ENCODE results near the gene C1orf174. TPM values are rescaled to one million over a fixed set of nuclear protein-coding genes. Genes with fewer than 3 reads are reported as not detected.

The C1orf174 gene
- total and polyA plus RNA-seq, 2 of the 13 experiments (the other 11 are each of a cell fraction or from before 2014, with no cell fraction given) = 21.6 to 31.4 TPM

- 0 out of 2 replicates have a peak, but pooled peaks have one; percentile 8 for TF ChIP-seq ZNF224 (CRISPR knock-in tag; IDR thresholded peaks at IDR 0.05)
- no peak for TF ChIP-seq ZNF367 (CRISPR knock-in tag; IDR thresholded peaks at IDR 0.05; ENCODE audit: borderline replicate concordance)
- TF ChIP-seq, protein P1, sequence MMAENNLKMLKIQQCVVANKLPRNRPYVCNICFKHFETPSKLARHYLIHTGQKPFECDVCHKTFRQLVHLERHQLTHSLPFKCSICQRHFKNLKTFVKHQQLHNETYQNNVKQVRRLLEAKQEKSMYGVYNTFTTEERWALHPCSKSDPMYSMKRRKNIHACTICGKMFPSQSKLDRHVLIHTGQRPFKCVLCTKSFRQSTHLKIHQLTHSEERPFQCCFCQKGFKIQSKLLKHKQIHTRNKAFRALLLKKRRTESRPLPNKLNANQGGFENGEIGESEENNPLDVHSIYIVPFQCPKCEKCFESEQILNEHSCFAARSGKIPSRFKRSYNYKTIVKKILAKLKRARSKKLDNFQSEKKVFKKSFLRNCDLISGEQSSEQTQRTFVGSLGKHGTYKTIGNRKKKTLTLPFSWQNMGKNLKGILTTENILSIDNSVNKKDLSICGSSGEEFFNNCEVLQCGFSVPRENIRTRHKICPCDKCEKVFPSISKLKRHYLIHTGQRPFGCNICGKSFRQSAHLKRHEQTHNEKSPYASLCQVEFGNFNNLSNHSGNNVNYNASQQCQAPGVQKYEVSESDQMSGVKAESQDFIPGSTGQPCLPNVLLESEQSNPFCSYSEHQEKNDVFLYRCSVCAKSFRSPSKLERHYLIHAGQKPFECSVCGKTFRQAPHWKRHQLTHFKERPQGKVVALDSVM (CRISPR knock-in tag; IDR thresholded peaks at IDR 0.05) = peak; percentile 61; the same call in 1 of the 2 replicates
- no peak for TF ChIP-seq SMC3 (IDR thresholded peaks at IDR 0.05; ENCODE audit: low read length)
- TF ChIP-seq NFKBIZ (CRISPR knock-in tag; IDR thresholded peaks at IDR 0.05) = no peak
- TF ChIP-seq CENPX (CRISPR knock-in tag; IDR thresholded peaks at IDR 0.05) = no peak
- TF ChIP-seq ZHX2 (IDR thresholded peaks at IDR 0.05; ENCODE audit: low read depth) = no peak
- TF ChIP-seq ZHX2 (CRISPR knock-in tag; IDR thresholded peaks at IDR 0.05; ENCODE audit: borderline replicate concordance) = no peak
- no peak for TF ChIP-seq YY1 (IDR thresholded peaks at IDR 0.05; ENCODE audit: insufficient read depth, insufficient replicate concordance, low read depth, low read length)
- 0 out of 2 replicates have a peak, but pooled peaks have one; percentile 86 for TF ChIP-seq GLI4 (CRISPR knock-in tag; IDR thresholded peaks at IDR 0.05; ENCODE audit: borderline replicate concordance)
- TF ChIP-seq ZNF724P (CRISPR knock-in tag; IDR thresholded peaks at IDR 0.05; ENCODE audit: borderline replicate concordance) = no peak
- no peak for TF ChIP-seq JUNB (CRISPR knock-in tag; IDR thresholded peaks at IDR 0.05; ENCODE audit: borderline replicate concordance)
- no peak for TF ChIP-seq BRF2 (CRISPR knock-in tag; IDR thresholded peaks at IDR 0.05)
- TF ChIP-seq SALL1 (CRISPR knock-in tag; IDR thresholded peaks at IDR 0.05) = peak; percentile 5; the same call in 1 of the 2 replicates
- peak; percentile 24; the same call in 1 of the 2 replicates for TF ChIP-seq KDM3A (CRISPR knock-in tag; IDR thresholded peaks at IDR 0.05; ENCODE audit: low read depth)
- TF ChIP-seq NFYB (CRISPR knock-in tag; IDR thresholded peaks at IDR 0.05) = no peak
- no peak for TF ChIP-seq ZNF788 (CRISPR knock-in tag; IDR thresholded peaks at IDR 0.05; ENCODE audit: borderline replicate concordance)
- peak; percentile 58 for TF ChIP-seq ZEB1 (IDR thresholded peaks at IDR 0.05; ENCODE audit: insufficient replicate concordance, low read depth)
- TF ChIP-seq CSRNP1 (CRISPR knock-in tag; IDR thresholded peaks at IDR 0.05) = peak; percentile 48; the same call in 1 of the 2 replicates
- TF ChIP-seq ZNF446 (CRISPR knock-in tag; IDR thresholded peaks at IDR 0.05) = 0 out of 2 replicates have a peak, but pooled peaks have one; percentile 60
Measured at GRCh38 chr1:3899754-3900149, 320 bp downstream of the C1orf174 start (continued).
